H1 (cell line): ENCODE data around the gene SCN8A. TPM values are rescaled to one million over a fixed set of nuclear protein-coding genes. Genes with fewer than 3 reads are reported as not detected.

Experiments used
- CHD1 ChIP-seq: IDR thresholded peaks from 2 replicates; pipeline ENCODE4 v1.6.1; 2012; ENCODE audit warnings: low read depth, low read length, improper control_type of control experiment
- CHD7 ChIP-seq: fragments of 300-600 bp; sonication (generic); IDR thresholded peaks from 2 replicates; pipeline ENCODE4 v1.7.1; 2012; ENCODE audit warnings: low read length, moderate library complexity, mild to moderate bottlenecking, inconsistent platforms; ENCODE audit not compliant: insufficient replicate concordance
- EZH2 ChIP-seq: fragments of 200-600 bp; sonication (generic); IDR thresholded peaks from 2 replicates; pipeline ENCODE4 v1.7.1; 2012; ENCODE audit warnings: low read depth, mild to moderate bottlenecking, moderate library complexity, low read length, inconsistent platforms; ENCODE audit not compliant: severe bottlenecking
- KDM5A ChIP-seq: fragments of 200-600 bp; IDR thresholded peaks from 2 replicates; pipeline ENCODE4 v1.7.1; 2012; ENCODE audit warnings: mild to moderate bottlenecking, low read length, inconsistent platforms, mixed read lengths
- MAFK ChIP-seq: IDR thresholded peaks from 2 replicates; pipeline ENCODE4 v1.6.1; 2012; ENCODE audit warnings: low read depth, mild to moderate bottlenecking, improper control_type of control experiment, low read length
- RXRA ChIP-seq: IDR thresholded peaks from 2 replicates; pipeline ENCODE4 v1.6.1; 2011; ENCODE audit warnings: low read depth, mild to moderate bottlenecking, low read length, moderate library complexity; ENCODE audit not compliant: insufficient read depth
- SAP30 ChIP-seq: fragments of 300-600 bp; sonication (generic); IDR thresholded peaks from 2 replicates; pipeline ENCODE4 v1.7.1; 2012; ENCODE audit warnings: low read length, moderate library complexity, mild to moderate bottlenecking, inconsistent platforms; ENCODE audit not compliant: insufficient read depth, insufficient replicate concordance
- SIX5 ChIP-seq: IDR thresholded peaks from 2 replicates; pipeline ENCODE4 v1.6.1; 2011; ENCODE audit warnings: mild to moderate bottlenecking, low read depth, low read length
- SP1 ChIP-seq: IDR thresholded peaks from 2 replicates; pipeline ENCODE4 v1.6.1; 2011; ENCODE audit warnings: low read depth, low read length
- polyA plus RNA-seq, 7 experiments: library from polyadenylated mRNA; depleted of rRNA in 3 of 7; stranded (reverse) in 5 of 7; unstranded in 2 of 7; fragments of >200 nt in 5 of 7; fragments of 200-250 nt in 2 of 7; gene quantifications; 1 replicate in 5 of 7; 2 replicates in 1 of 7; 4 replicates in 1 of 7; pipeline versions ENCODE4 v1.2.1 to v1.2.3, GENCODE V29; 2011 to 2013; ENCODE audit warnings: missing spikeins in 2 of 7, mixed read lengths in 2 of 7
- total RNA-seq: library from RNA; stranded (reverse); fragmentation: NEBNext Ultra II Directional; extraction: Animal tissue kit (Norgen Biotek cat#: 25700); gene quantifications from 2 replicates; pipeline ENCODE4 v1.2.1, GENCODE V29; 2021

Gene SCN8A
- total and polyA plus RNA-seq, 2 of the 8 experiments (the other 6 are each of a cell fraction or from before 2014, with no cell fraction given): 6.3 to 10.7 TPM

- TF ChIP-seq SAP30 (no peak), MAFK (no peak), KDM5A (no peak), EZH2 (no peak), SP1 (no peak), CHD1 (no peak), SIX5 (no peak), RXRA (no peak), CHD7 (no peak)
- TF ChIP-seq, all 59 proteins: peak for 0
Measured at GRCh38 chr12:51839310-51839947, 248.4 kb downstream of the SCN8A start (continued).
